Measurements from ENCODE around the gene POLR3H. TPM values are rescaled to one million over a fixed set of nuclear protein-coding genes. Genes with fewer than 3 reads are reported as not detected.

POLR3H gene
- total RNA-seq, 1 donor from 2014 or later, result 15.2 TPM

DNA sequence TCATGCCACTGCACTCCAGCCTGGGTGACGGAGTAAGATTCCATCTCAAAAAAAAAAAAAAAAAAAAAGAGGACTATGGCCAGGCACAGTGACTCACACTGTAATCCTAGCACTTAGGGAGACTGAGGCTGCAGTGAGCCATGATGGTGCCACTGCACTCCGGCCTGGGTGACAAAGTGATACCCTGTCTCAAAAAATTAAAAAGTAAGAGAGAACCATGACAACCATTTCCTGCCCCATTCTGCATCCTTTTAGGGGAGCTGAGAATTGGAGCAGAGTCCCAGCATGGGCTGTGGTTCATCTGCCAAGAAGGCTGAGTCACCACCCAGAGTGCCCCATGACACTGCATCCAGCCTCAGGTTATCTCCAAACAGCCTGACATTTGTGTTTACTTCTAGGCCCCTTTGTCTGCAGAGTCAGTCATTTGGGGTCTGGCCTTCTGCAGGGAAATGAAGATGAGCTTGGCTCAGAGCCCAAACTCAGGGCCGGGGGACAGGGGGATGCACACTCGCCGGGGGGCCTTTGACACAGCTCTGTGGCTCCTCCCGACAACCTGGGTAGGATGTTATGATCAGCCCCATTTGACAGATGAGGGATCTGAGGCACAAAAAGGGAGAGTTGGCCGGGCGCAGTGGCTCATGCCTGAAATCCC, 21.3 kb upstream of the POLR3H start:
- Histone ChIP-seq H3K9me3 (ENCODE audit: low read depth) (no peaks in the 10 kb centered on the region), H3K36me3 (no peaks in the 10 kb centered on the region), H3F3A (ENCODE audit: low read depth) (no peaks in the 10 kb centered on the region), H3K27me3 (no peaks in the 10 kb centered on the region), H3K4me3 (no peak overlapping the region), H3K27ac (no peak overlapping the region), H3K4me2 (no peak overlapping the region), H3K79me2 (ENCODE audit: low read depth) (no peaks in the 10 kb centered on the region), H4K20me1 (ENCODE audit: low read depth) (no peaks in the 10 kb centered on the region), H2AFZ (replicated peaks) (no peak overlapping the region), H3K9ac (no peak overlapping the region), H3K4me1 (peaks cover 6% of the 10 kb centered on the region)
- Mint-ChIP-seq H3K27me3 (ENCODE audit: insufficient read depth, low read depth) (peaks cover 17% of the 10 kb centered on the region), H3K36me3 (no peaks in the 10 kb centered on the region), H3K27ac (peak overlapping the region; percentile 85), H3K4me3 (peak overlapping the region; percentile 36), H3K4me1 (peaks cover 50% of the 10 kb centered on the region), H3K9me3 (peaks cover 2% of the 10 kb centered on the region)
- no peak for DNase-seq (ENCODE audit: low spot score)
- no peak for TF ChIP-seq EZH2phosphoT487 (IDR thresholded peaks at IDR 0.05)
- TF ChIP-seq, protein P1, sequence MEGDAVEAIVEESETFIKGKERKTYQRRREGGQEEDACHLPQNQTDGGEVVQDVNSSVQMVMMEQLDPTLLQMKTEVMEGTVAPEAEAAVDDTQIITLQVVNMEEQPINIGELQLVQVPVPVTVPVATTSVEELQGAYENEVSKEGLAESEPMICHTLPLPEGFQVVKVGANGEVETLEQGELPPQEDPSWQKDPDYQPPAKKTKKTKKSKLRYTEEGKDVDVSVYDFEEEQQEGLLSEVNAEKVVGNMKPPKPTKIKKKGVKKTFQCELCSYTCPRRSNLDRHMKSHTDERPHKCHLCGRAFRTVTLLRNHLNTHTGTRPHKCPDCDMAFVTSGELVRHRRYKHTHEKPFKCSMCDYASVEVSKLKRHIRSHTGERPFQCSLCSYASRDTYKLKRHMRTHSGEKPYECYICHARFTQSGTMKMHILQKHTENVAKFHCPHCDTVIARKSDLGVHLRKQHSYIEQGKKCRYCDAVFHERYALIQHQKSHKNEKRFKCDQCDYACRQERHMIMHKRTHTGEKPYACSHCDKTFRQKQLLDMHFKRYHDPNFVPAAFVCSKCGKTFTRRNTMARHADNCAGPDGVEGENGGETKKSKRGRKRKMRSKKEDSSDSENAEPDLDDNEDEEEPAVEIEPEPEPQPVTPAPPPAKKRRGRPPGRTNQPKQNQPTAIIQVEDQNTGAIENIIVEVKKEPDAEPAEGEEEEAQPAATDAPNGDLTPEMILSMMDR (IDR thresholded peaks at IDR 0.05), result no peak
- no peak for TF ChIP-seq EZH2 (IDR thresholded peaks at IDR 0.05)

- H3K27ac Mint-ChIP-seq, result no peak overlapping the region
Observed at GRCh38 chr22:41564563-41564962, 20.3 kb upstream of the POLR3H start.

DNA sequence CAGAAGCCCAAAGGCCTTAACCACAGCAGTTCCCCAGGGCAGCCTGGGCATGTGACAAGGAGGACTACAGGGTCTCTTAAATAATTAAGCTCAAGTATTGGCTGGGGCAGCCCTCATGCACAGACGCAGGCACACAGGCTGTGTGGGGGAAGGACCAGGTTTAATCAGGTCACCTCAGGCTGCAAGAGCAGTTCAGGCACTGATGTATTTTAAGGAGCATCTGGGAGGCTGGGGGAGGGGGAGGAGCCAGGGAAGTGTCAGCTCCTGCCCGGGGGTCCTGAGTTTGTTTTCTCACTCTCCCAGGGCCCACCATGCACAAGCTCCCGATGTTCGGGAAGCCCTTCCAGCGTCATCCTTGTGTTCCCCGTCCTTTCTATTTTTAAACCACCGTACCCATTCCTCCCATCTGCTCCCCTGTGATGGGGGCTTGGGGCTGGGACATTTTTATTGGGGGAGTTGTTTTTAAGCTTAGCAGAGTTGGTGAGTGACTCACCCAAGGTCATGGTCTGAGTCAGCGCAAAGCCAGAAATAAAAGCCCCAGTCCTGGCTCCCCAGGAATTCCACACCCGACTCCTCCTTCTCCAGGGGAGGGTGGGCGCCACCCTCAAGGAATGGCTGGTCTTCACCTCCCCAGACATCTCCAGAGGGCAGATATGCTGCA, 18.9 kb upstream of the POLR3H start:
- Mint-ChIP-seq H3K27me3 (ENCODE audit: insufficient read depth, low read depth) (peaks cover 15% of the 10 kb centered on the region), H3K36me3 (no peaks in the 10 kb centered on the region), H3K4me3 (no peak overlapping the region), H3K27ac (no peak overlapping the region), H3K9me3 (peaks cover 2% of the 10 kb centered on the region), H3K4me1 (peaks cover 50% of the 10 kb centered on the region)
- no peak overlapping the region for H2AFZ ChIP-seq (replicated peaks)
- no peak for DNase-seq (ENCODE audit: low spot score)
- H3K9me3 ChIP-seq (ENCODE audit: low read depth), result no peaks in the 10 kb centered on the region
- H3K4me1 ChIP-seq, result peaks cover 12% of the 10 kb centered on the region
- no peaks in the 10 kb centered on the region for H3K27me3 ChIP-seq
- H3K27ac ChIP-seq, result no peak overlapping the region
- no peaks in the 10 kb centered on the region for H3K36me3 ChIP-seq
- no peaks in the 10 kb centered on the region for H3K79me2 ChIP-seq (ENCODE audit: low read depth)
- no peak overlapping the region for H3K4me2 ChIP-seq
- H3K4me3 ChIP-seq, result no peak overlapping the region
- no peak overlapping the region for H3K9ac ChIP-seq
- no peaks in the 10 kb centered on the region for H3F3A ChIP-seq (ENCODE audit: low read depth)
- TF ChIP-seq EZH2 (IDR thresholded peaks at IDR 0.05) (no peak), EZH2phosphoT487 (IDR thresholded peaks at IDR 0.05) (no peak)
- TF ChIP-seq, protein P1 (IDR thresholded peaks at IDR 0.05), result no peak
- no peaks in the 10 kb centered on the region for H4K20me1 ChIP-seq (ENCODE audit: low read depth)

More at GRCh38 chr22:41564563-41564962, 20.3 kb upstream of the POLR3H start:
- H3K9me3 Mint-ChIP-seq, result peaks cover 2% of the 10 kb centered on the region
- H3K9me3 ChIP-seq (ENCODE audit: low read depth), result no peaks in the 10 kb centered on the region
- TF ChIP-seq EZH2phosphoT487 (IDR thresholded peaks at IDR 0.05) (no peak), EZH2 (IDR thresholded peaks at IDR 0.05) (no peak)
- TF ChIP-seq, protein P1 (IDR thresholded peaks at IDR 0.05), result no peak
- peaks cover 59% of the 10 kb centered on the region for H3K4me1 Mint-ChIP-seq
- no peak overlapping the region for H3K27ac ChIP-seq
- H3K4me1 ChIP-seq, result peaks cover 12% of the 10 kb centered on the region
- no peak for DNase-seq (ENCODE audit: low spot score)
- no peaks in the 10 kb centered on the region for H3K36me3 Mint-ChIP-seq
- H3K4me3 ChIP-seq, result no peak overlapping the region
- no peak overlapping the region for H3K4me3 Mint-ChIP-seq
- no peaks in the 10 kb centered on the region for H3F3A ChIP-seq (ENCODE audit: low read depth)
- no peaks in the 10 kb centered on the region for H3K36me3 ChIP-seq
- H3K27me3 Mint-ChIP-seq (ENCODE audit: insufficient read depth, low read depth), result peaks cover 16% of the 10 kb centered on the region
- no peaks in the 10 kb centered on the region for H4K20me1 ChIP-seq (ENCODE audit: low read depth)
- H3K27me3 ChIP-seq, result no peaks in the 10 kb centered on the region
- H2AFZ ChIP-seq (replicated peaks), result no peak overlapping the region
- H3K4me2 ChIP-seq, result no peak overlapping the region
- no peaks in the 10 kb centered on the region for H3K79me2 ChIP-seq (ENCODE audit: low read depth)
- no peak overlapping the region for H3K9ac ChIP-seq
